ENCODE results near the gene LILRB2.

- TF ChIP-seq, protein P1, sequence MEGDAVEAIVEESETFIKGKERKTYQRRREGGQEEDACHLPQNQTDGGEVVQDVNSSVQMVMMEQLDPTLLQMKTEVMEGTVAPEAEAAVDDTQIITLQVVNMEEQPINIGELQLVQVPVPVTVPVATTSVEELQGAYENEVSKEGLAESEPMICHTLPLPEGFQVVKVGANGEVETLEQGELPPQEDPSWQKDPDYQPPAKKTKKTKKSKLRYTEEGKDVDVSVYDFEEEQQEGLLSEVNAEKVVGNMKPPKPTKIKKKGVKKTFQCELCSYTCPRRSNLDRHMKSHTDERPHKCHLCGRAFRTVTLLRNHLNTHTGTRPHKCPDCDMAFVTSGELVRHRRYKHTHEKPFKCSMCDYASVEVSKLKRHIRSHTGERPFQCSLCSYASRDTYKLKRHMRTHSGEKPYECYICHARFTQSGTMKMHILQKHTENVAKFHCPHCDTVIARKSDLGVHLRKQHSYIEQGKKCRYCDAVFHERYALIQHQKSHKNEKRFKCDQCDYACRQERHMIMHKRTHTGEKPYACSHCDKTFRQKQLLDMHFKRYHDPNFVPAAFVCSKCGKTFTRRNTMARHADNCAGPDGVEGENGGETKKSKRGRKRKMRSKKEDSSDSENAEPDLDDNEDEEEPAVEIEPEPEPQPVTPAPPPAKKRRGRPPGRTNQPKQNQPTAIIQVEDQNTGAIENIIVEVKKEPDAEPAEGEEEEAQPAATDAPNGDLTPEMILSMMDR (IDR thresholded peaks at IDR 0.05): peak; percentile 73 to 91 (median 84)
- TF ChIP-seq EP300 (IDR thresholded peaks at IDR 0.05) (no peak), POLR2AphosphoS5 (IDR thresholded peaks at IDR 0.05) (peak; percentile 47), POLR2A (IDR thresholded peaks at IDR 0.05) (no peak)
Measured at GRCh38 chr19:54231077-54231931, 49.6 kb downstream of the LILRB2 start.

Data from gastroesophageal sphincter (tissue), 3 donors.